Activated naive CD4-positive, alpha-beta T cell (primary cell): ENCODE results near the gene GSK3B.
"Not testable (repeated sequence)": the region's sequence is repeated elsewhere in the genome, so short reads cannot be mapped to it uniquely, and the experiment has no call there.

Experiments
- DNase-seq, 4 experiments: peaks; one replicate each; lab custom pipeline; 2025; lab: John Stamatoyannopoulos, UW

Gene GSK3B

GRCh38 chr3:120053647-120054046, 40.6 kb downstream of the GSK3B start:
- not testable (repeated sequence) for DNase-seq

GRCh38 chr3:120052677-120053076, 41.6 kb downstream of the GSK3B start:
- DNase-seq = no peak

- no peak for DNase-seq
These were observed 42.0 kb downstream of the GSK3B start for GRCh38 chr3:120052225-120052624.

GRCh38 chr3:120051570-120051969, 42.7 kb downstream of the GSK3B start:
- not testable (repeated sequence) for DNase-seq

- DNase-seq = no peak
These were observed 44.2 kb downstream of the GSK3B start for GRCh38 chr3:120049881-120050539.

- no peak for DNase-seq
These were observed 45.2 kb downstream of the GSK3B start for GRCh38 chr3:120049072-120049471.

- DNase-seq = no peak
These were observed 45.7 kb downstream of the GSK3B start for GRCh38 chr3:120048355-120049041.

- no peak for DNase-seq
These were observed 46.6 kb downstream of the GSK3B start for GRCh38 chr3:120047686-120048085.

- DNase-seq = no peak
These were observed 53.4 kb downstream of the GSK3B start for GRCh38 chr3:120040813-120041377.

- DNase-seq = no peak
These were observed 54.3 kb downstream of the GSK3B start for GRCh38 chr3:120039642-120040610.

- DNase-seq = no peak
These were observed 60.7 kb downstream of the GSK3B start for GRCh38 chr3:120033596-120033995.

- no peak for DNase-seq
These were observed 62.7 kb downstream of the GSK3B start for GRCh38 chr3:120031561-120031960.

GRCh38 chr3:120029749-120030148, 64.5 kb downstream of the GSK3B start:
- DNase-seq = no peak

GRCh38 chr3:120028271-120029047, 65.8 kb downstream of the GSK3B start:
- DNase-seq = no peak

- no peak for DNase-seq
These were observed 67.0 kb downstream of the GSK3B start for GRCh38 chr3:120027226-120027625.

GRCh38 chr3:120025520-120025919, 68.7 kb downstream of the GSK3B start:
- DNase-seq = no peak

GRCh38 chr3:120024103-120024502, 70.1 kb downstream of the GSK3B start:
- DNase-seq = no peak

GRCh38 chr3:120022729-120023128, 71.5 kb downstream of the GSK3B start:
- DNase-seq = no peak

GRCh38 chr3:120021523-120021922, 72.7 kb downstream of the GSK3B start:
- DNase-seq = no peak

- no peak for DNase-seq
These were observed 75.9 kb downstream of the GSK3B start for GRCh38 chr3:120018299-120018698.

GRCh38 chr3:120017692-120018091, 76.6 kb downstream of the GSK3B start:
- DNase-seq = no peak
